BJ (cell line): Measurements from ENCODE around the gene DPEP2NB. TPM values are rescaled to one million over a fixed set of nuclear protein-coding genes. Genes with fewer than 3 reads are reported as not detected.
"Not testable (repeated sequence)": the region's sequence is repeated elsewhere in the genome, so short reads cannot be mapped to it uniquely, and the experiment has no call there.

Source experiments
- CTCF ChIA-PET: fragments of 350-600 bp; formaldehyde crosslinking; extraction: SDS; loops from one replicate; lab custom pipeline; 2021; ENCODE audit warnings: antibody characterized with exemption, inconsistent platforms; lab: Yijun Ruan, JAX
- POLR2A ChIA-PET: fragments of 300-600 bp; sonication (Branson Sonifier 250); formaldehyde crosslinking; extraction: SDS; loops from one replicate; lab custom pipeline; 2021; ENCODE audit warnings: antibody characterized with exemption; lab: Charles Lee
- DNase-seq: peaks from one replicate; pipeline ENCODE4 v3.0.0-alpha.2; 2011; ENCODE audit warnings: low read depth
- H3K27me3 ChIP-seq: 2 replicates; pipeline ENCODE4 v1.6.0; 2011; ENCODE audit warnings: low read length; ENCODE audit not compliant: control insufficient read depth, insufficient read depth
- H3K36me3 ChIP-seq: 2 replicates; pipeline ENCODE4 v1.5.1; 2011; ENCODE audit warnings: low read length; ENCODE audit not compliant: control insufficient read depth, insufficient read depth
- H3K4me3 ChIP-seq: 2 replicates; pipeline ENCODE4 v1.5.1; 2011; ENCODE audit warnings: low read depth, mild to moderate bottlenecking, control low read depth, low read length
- polyA plus RNA-seq: library from polyadenylated mRNA; depleted of rRNA; stranded (reverse); fragments of >200 nt; gene quantifications from 2 replicates; pipeline ENCODE4 v1.2.3, GENCODE V29; 2011
- TF ChIP-seq, protein P1 (sequence below): IDR thresholded peaks from 2 replicates; pipeline ENCODE4 v1.5.1; 2011; ENCODE audit warnings: low read depth, mild to moderate bottlenecking, control low read depth, inconsistent platforms, low read length, moderate library complexity; ENCODE audit not compliant: insufficient read depth

DPEP2NB gene
- polyA plus RNA-seq, 1 experiment = not detected

DNA sequence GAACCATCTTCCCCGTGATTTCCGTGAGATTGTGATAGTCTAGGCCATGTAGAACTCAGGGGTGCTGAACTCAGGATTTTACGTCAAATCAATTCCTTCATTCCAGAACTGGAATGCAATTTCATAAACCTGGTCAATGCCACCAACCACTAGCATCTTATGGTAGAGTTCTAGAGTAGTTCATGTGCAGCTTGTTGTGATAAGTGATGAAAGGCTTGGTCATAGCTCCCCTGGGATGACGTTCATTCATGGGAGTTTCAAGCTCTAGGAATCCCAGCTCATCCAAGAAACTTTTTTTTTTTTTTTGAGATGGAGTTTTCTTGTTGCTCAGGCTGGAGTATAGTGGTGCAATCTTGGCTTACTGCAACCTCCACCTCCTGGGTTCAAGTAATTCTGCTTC is 12.7 kb downstream of the DPEP2NB start:
- no peak overlapping the region for H3K4me3 ChIP-seq
- no peaks in the 10 kb centered on the region for H3K36me3 ChIP-seq
- TF ChIP-seq, protein P1, sequence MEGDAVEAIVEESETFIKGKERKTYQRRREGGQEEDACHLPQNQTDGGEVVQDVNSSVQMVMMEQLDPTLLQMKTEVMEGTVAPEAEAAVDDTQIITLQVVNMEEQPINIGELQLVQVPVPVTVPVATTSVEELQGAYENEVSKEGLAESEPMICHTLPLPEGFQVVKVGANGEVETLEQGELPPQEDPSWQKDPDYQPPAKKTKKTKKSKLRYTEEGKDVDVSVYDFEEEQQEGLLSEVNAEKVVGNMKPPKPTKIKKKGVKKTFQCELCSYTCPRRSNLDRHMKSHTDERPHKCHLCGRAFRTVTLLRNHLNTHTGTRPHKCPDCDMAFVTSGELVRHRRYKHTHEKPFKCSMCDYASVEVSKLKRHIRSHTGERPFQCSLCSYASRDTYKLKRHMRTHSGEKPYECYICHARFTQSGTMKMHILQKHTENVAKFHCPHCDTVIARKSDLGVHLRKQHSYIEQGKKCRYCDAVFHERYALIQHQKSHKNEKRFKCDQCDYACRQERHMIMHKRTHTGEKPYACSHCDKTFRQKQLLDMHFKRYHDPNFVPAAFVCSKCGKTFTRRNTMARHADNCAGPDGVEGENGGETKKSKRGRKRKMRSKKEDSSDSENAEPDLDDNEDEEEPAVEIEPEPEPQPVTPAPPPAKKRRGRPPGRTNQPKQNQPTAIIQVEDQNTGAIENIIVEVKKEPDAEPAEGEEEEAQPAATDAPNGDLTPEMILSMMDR = no peak
- ChIA-PET CTCF (interaction anchor here (0.9 to 2.5 kb wide), 3 partner anchors 9 to 66 kb away, joined by 4 to 8 read pairs (median 4); partner anchors contain the start of gene DPEP2NB), POLR2A (interaction anchor here (0.6 kb wide), 1 partner anchor 1875 kb away, joined by 3 read pairs; no protein-coding TSS in a partner anchor)
- DNase-seq = no peak
- H3K27me3 ChIP-seq = no peaks in the 10 kb centered on the region

DNA sequence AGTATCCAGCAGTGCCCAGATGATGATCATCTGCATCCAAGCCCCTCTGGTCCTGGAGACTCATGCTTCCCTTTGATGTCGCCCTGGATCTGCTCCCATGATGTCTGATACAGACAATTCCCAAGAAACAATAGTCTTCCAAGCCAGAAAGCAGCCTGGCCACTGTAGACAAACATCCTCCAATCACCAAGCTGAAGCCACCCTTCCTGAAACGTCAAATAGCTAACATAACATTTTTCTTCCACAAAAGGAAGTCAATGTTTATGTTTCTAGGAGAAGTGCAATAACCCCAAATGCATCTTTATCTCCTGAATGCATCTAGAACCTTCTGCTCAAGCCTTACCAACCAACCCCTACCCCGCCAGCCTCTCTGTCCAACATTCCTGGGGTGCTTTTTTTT is 15.3 kb downstream of the DPEP2NB start:
- TF ChIP-seq, protein P1 = no peak
- POLR2A ChIA-PET = no interaction called here
- DNase-seq = no peak

DNA sequence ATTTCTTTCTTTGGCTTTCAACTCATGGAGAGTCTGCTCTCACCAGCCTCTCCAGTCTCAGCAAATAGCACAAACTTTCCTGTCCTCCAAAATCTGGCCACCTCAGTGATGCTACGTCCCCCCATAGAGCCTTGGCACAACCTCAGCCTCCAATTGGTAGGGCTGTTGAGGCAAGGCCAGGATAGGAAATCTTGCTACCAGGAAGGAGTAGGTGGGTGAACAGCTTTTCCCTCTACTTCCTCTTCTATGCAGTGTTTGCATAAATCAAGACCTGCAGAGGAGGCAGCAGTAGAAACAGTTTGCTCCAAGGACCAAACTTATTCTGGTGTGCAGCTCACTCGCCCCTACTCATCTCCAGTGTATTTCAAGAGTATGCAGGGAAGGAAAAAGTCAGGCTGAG is 15.7 kb downstream of the DPEP2NB start:
- no peak overlapping the region for H3K4me3 ChIP-seq
- CTCF ChIA-PET = interaction anchor here (0.6 kb wide), 1 partner anchor 10 kb away, joined by 3 read pairs; no protein-coding TSS in a partner anchor
- DNase-seq = no peak
- POLR2A ChIA-PET = no interaction called here
- H3K27me3 ChIP-seq = no peaks in the 10 kb centered on the region
- no peaks in the 10 kb centered on the region for H3K36me3 ChIP-seq
- TF ChIP-seq, protein P1 = no peak

More for the DNA sequence above, 15.3 kb downstream of the DPEP2NB start:
- H3K27me3 ChIP-seq = no peaks in the 10 kb centered on the region
- H3K36me3 ChIP-seq = no peaks in the 10 kb centered on the region
- CTCF ChIA-PET = interaction anchor here (0.6 kb wide), 1 partner anchor 9 kb away, joined by 3 read pairs; no protein-coding TSS in a partner anchor
- H3K4me3 ChIP-seq = no peak overlapping the region

DNA sequence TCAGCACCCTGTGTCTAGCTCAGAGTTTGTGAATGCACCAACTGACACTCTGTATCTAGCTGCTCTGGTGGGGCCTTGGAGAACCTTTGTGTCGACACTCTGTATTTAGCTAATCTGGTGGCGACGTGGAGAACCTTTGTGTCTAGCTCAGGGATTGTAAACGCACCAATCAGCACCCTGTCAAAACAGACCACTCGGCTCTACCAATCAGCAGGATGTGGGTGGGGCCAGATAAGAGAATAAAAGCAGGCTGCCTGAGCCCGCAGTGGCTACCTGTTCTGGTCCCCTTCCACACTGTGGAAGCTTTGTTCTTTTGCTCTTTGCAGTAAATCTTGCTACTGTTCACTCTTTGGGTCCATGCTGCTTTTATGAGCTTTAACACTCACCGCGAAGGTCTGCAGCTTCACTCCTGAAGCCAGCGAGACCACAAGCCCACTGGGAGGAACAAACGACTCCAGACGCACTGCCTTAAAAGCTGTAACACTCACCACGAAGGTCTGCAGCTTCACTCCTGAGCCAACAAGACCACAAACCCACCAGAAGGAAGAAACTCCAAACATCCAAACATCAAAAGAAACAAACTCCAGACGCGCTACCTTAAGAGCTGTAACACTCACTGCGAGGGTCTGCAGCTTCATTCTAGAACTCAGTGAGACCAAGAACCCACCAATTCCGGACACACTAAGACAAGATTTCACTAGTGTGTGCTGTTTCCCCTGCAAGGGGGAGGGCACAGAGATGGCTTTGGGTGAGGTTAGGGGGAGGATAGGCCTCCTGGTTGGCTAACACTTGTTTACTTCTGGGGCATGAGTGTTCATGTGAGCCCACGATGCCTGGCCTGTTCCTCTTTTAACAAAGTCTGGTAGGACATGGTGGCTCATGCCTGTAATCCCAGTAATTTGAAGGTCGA is 16.7 kb downstream of the DPEP2NB start, which contains the start of gene DPEP2:
Gene DPEP2 (minus strand): TSS at position 706 of the 910 bp plus-strand sequence. CDS start 6,272 bp downstream, outside the sequence.
- POLR2A ChIA-PET, H3K4me3 ChIP-seq, H3K36me3 ChIP-seq, DNase-seq, H3K27me3 ChIP-seq: not testable (repeated sequence)
- CTCF ChIA-PET = interaction anchor here (1.0 to 1.1 kb wide), 3 partner anchors 10 to 66 kb away, joined by 3 read pairs; no protein-coding TSS in a partner anchor

DNA sequence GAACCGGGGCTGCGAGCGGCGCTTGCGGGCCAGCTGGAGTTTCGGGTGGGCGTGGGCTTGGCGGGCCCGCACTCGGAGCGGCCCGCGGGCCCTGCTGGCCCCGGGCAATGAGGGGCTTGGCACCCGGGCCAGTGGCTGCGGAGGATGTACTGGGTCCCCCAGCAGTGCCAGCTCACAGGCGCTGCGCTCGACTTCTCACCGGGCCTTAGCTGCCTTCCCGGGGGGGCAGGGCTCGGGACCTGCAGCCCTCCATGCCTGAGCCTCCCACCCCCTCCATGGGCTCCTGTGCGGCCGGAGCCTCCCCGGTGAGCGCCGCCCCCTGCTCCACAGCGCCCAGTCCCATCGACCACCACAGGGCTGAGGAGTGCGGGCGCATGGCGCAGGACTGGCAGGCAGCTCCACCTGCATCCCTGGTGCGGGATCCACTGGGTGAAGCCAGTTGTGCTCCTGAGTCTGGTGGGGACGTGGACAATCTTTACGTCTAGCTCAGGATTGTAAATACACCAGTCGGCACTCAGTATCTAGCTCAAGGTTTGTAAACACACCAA is 17.4 kb downstream of the DPEP2NB start:
- H3K36me3 ChIP-seq, POLR2A ChIA-PET, H3K27me3 ChIP-seq, H3K4me3 ChIP-seq, DNase-seq: not testable (repeated sequence)
- CTCF ChIA-PET = interaction anchor here (1.0 to 1.1 kb wide), 3 partner anchors 10 to 67 kb away, joined by 3 read pairs; no protein-coding TSS in a partner anchor

DNA sequence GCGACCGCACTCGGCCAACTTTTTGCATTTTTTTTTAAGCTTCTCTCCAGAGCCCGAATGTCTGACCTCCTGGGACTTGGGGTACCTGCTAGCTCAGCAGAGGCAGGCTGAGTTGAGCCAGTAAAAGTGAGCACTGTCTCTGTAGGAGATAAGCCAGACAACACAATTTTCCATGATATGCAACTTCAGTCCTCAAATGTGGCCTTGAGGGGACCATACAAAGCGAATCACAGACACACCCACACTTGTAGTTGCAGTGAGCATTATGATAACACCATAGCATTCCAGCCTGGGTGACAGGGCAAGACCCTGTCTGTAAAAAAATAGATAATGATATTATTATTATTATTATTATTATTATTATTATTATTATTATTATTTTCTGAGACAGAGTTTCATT is 19.0 kb downstream of the DPEP2NB start:
- POLR2A ChIA-PET = no interaction called here
- CTCF ChIA-PET = interaction anchor here (1.5 kb wide), 1 partner anchor 67 kb away, joined by 3 read pairs; no protein-coding TSS in a partner anchor
- no peaks in the 10 kb centered on the region for H3K27me3 ChIP-seq
- no peak for DNase-seq
- H3K4me3 ChIP-seq = no peak overlapping the region
- TF ChIP-seq, protein P1 = no peak
- H3K36me3 ChIP-seq = no peaks in the 10 kb centered on the region
